ENCODE results near the gene SPI1.

The SPI1 gene

DNA sequence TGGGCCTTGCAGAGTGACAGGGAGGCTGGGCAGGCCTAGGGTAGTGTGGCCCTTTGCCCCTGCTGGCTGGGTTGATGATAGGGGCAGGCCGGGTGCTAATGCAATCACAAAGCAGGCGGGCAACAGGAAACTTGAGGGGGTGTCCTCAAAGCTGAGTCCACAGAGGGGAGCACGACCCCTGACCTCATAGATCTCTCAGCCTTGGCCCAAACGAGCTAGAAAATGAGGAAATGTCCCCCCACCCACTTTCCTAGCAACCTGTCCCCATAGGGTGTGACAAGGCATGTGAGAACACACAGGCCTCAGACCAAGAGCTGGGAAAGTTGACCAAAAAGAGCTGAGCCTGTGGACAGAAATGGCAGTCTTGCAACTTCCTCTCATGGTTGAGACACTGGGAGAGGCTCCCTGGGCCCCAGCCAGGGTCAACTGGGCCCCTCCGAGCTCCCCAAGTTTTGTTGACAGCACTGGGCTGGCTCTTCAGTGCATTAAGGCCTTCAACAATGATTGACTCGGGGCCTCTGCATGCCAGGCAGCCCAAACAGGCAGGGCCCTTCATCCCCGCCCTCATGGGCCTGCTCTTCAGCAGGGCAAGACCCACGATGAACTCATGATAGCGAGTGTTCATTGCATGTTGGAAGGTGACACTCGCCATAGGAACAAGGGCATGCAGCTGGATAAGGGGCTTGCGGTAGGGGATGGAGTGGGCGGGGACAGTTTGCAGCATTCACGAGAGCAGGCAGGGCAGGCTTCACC, 9.8 kb upstream of the SPI1 start:
- Mint-ChIP-seq H3K4me3 (no peak overlapping the region), H3K4me1 (peaks cover 31 to 50% of the 10 kb centered on the region in 2 donors), H3K36me3 (no peaks in the 10 kb centered on the region), H3K9me3 (no peaks in the 10 kb centered on the region), H3K27me3 (no peaks in the 10 kb centered on the region), H3K27ac (peak overlapping the region; percentile 51)
- no peak for DNase-seq
- ATAC-seq (replicated peaks): peak; percentile 26 to 32

GRCh38 chr11:47384498-47384897, 6.2 kb upstream of the SPI1 start:
- H3K4me3 Mint-ChIP-seq: no peak overlapping the region
- no peak overlapping the region for H3K27ac Mint-ChIP-seq

DNA sequence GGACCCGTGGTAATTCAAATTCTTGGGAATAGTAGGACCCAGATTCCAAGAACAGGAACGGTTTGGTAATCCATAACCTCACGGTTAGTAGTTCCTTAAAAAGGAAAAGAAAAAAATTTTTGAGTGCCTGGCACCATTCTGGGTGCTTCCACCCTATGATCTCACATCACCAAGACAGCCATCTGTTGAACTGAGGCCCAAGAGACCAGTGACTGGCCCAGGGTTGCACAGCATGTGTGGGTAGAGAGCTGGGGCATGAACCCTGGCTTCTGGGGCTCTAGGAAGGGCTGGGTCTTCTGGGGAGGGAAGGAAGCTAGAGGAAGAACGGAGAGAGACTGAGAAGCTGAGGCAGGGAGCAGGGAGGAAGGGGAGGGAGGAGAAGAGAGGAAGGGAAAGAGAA, 4.7 kb upstream of the SPI1 start:
- Mint-ChIP-seq H3K27ac (no peak overlapping the region), H3K4me3 (no peak overlapping the region), H3K27me3 (no peaks in the 10 kb centered on the region), H3K36me3 (peaks cover under 1 to 2% of the 10 kb centered on the region in 2 donors), H3K9me3 (no peaks in the 10 kb centered on the region), H3K4me1 (peaks cover 8 to 9% of the 10 kb centered on the region in 2 donors)
- ATAC-seq (replicated peaks): no peak
- DNase-seq: no peak

More at GRCh38 chr11:47384498-47384897, 6.2 kb upstream of the SPI1 start:
- Mint-ChIP-seq H3K27me3 (no peaks in the 10 kb centered on the region), H3K4me1 (peaks cover 12 to 23% of the 10 kb centered on the region in 2 donors), H3K36me3 (no peaks in the 10 kb centered on the region), H3K9me3 (no peaks in the 10 kb centered on the region)
- no peak for ATAC-seq (replicated peaks)
- no peak for DNase-seq

- no peak for ATAC-seq (replicated peaks)
- no peak for DNase-seq
- Mint-ChIP-seq H3K27ac (no peak overlapping the region), H3K4me1 (peaks cover 16 to 26% of the 10 kb centered on the region in 2 donors), H3K9me3 (no peaks in the 10 kb centered on the region), H3K27me3 (no peaks in the 10 kb centered on the region), H3K4me3 (no peak overlapping the region), H3K36me3 (peaks cover 16 to 24% of the 10 kb centered on the region in 2 donors)
Observed at GRCh38 chr11:47380078-47380477, 1.7 kb upstream of the SPI1 start.

DNA sequence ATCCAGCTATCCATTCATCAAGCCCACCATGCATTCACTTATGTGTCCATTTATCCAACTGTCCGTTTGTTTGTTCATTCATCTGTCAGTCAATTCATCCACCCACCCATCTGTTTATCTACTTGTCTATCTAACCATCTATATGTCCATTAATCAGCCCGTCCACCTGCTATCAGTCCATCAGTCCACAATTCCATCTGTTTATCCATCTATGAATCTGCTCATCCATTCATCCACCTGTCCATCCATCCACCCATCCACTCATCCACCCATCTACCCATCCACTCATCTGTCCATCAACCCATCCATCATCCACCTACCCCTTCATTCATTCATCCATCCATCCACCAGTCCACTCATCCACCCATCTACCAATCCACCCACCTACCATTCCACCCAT, 970 bp upstream of the SPI1 start:
- Mint-ChIP-seq H3K4me1 (peaks cover 24 to 34% of the 10 kb centered on the region in 2 donors), H3K27ac (no peak overlapping the region), H3K27me3 (no peaks in the 10 kb centered on the region), H3K4me3 (no peak overlapping the region), H3K9me3 (no peaks in the 10 kb centered on the region), H3K36me3 (peaks cover 23 to 31% of the 10 kb centered on the region in 2 donors)
- DNase-seq: no peak
- ATAC-seq (replicated peaks): no peak

DNA sequence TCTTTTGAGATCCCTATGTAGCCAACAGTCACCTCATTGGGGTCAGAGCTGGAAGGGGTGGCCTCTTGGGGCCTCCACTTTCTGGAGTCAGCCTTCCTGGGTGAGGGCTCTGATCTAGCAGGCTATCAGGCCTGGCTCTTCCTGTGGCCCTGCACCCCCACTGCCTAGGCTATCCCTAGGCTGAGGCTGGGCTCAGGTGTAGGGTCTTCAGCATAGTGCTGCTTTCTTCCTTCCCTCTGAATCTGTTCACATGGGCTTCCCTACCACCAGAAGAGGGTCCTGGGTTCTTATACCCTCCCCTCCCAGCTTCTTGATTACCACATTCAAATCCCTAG, 456 bp upstream of the SPI1 start:
- no peak for DNase-seq
- Mint-ChIP-seq H3K36me3 (peaks cover 23 to 31% of the 10 kb centered on the region in 2 donors), H3K27me3 (no peaks in the 10 kb centered on the region), H3K4me1 (peaks cover 27 to 39% of the 10 kb centered on the region in 2 donors), H3K9me3 (no peaks in the 10 kb centered on the region), H3K4me3 (no peak overlapping the region), H3K27ac (no peak overlapping the region)
- ATAC-seq (replicated peaks): peak; percentile 4 to 6

GRCh38 chr11:47377571-47378009, 757 bp downstream of the SPI1 start:
- Mint-ChIP-seq H3K36me3 (peaks cover 26 to 36% of the 10 kb centered on the region in 2 donors), H3K27ac (no peak overlapping the region), H3K27me3 (no peaks in the 10 kb centered on the region), H3K4me1 (peaks cover 30 to 48% of the 10 kb centered on the region in 2 donors), H3K4me3 (no peak overlapping the region), H3K9me3 (no peaks in the 10 kb centered on the region)
- DNase-seq (no peak), ATAC-seq (replicated peaks) (peak; percentile 27 to 38)

DNA sequence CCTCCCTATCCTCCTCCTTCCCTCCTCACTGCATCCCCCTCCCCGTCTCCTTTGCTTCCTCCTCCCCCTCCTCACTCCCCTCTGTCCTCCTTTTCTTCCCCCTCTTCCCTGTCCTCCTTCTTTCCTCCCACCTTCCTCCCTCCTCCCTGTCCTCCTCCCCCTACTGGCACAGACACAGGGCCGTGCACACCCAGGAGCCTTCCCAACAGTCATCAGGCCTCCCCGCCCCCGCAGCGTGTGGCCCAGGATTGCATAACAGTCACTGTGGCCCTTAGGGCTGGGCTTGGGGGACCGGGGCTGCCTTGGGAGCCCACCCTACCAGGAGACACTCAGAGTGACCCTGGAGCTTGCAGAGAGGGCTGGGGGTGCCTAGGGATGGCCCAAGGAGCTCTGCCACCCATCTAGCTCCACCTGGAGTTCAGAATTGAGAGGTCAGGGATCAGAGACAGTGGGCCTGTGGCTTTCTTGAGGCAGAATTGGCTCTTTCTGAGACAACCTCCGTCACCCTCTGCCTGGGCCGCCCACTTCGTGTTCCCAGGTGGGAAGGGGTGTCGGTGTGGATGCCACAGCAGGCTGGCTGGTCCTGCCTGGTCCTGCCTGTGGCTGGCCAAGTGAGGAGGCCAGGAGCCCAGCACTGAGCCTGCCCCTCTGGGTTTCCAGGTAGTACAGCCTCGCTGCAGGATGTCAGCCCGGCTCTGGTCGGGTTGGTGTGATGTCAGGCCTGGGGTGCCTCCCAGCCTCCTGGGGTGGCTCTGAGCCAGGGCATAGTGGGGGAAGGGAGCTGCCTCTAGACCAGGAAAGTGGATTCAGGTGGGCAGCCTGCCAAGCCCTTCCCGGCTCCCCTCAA, 1.6 kb downstream of the SPI1 start:
- H3K27me3 Mint-ChIP-seq: no peaks in the 10 kb centered on the region
- DNase-seq (no peak), ATAC-seq (replicated peaks) (peak; percentile 45 to 50)
- H3K27ac Mint-ChIP-seq: no peak overlapping the region
- peaks cover 35 to 44% of the 10 kb centered on the region in 2 donors for H3K36me3 Mint-ChIP-seq
- H3K9me3 Mint-ChIP-seq: no peaks in the 10 kb centered on the region
- peaks cover 34 to 51% of the 10 kb centered on the region in 2 donors for H3K4me1 Mint-ChIP-seq
- no peak overlapping the region for H3K4me3 Mint-ChIP-seq

- Mint-ChIP-seq H3K36me3 (peaks cover 37 to 47% of the 10 kb centered on the region in 2 donors), H3K27me3 (no peaks in the 10 kb centered on the region), H3K4me1 (peaks cover 35 to 57% of the 10 kb centered on the region in 2 donors), H3K9me3 (no peaks in the 10 kb centered on the region), H3K27ac (no peak overlapping the region), H3K4me3 (no peak overlapping the region)
- DNase-seq: no peak
- no peak for ATAC-seq (replicated peaks)
Observed at GRCh38 chr11:47376107-47376524, 2.2 kb downstream of the SPI1 start.

DNA sequence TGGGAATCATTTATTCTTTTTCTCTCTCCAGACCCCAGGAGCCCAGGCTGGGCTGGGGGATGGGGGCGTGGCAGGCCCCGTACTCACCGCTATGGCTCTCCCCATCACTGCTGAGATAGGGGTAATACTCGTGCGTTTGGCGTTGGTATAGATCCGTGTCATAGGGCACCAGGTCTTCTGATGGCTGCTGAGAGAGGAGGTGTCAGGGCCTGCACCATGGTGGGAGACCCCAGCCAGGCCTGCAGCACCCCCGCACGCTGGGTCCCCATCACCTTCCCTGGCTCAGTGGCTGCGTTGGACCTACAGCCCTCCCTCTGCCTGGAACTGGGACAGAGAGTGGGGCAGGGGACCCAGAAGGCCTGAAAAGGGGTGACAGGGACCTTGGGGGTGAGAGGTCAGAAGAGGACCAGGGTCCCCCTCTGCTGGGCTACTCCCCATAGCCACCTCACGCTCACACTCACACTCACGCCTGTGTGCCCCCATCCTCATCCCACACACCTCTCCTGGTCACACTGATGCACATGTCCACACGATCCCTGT, 2.7 kb downstream of the SPI1 start:
- Mint-ChIP-seq H3K27me3 (no peaks in the 10 kb centered on the region), H3K27ac (no peak overlapping the region), H3K36me3 (peaks cover 41 to 52% of the 10 kb centered on the region in 2 donors), H3K9me3 (no peaks in the 10 kb centered on the region), H3K4me1 (peaks cover 36 to 62% of the 10 kb centered on the region in 2 donors), H3K4me3 (peak overlapping the region in 1 of 2 donors; percentile 60)
- DNase-seq (no peak), ATAC-seq (replicated peaks) (no peak)

DNA sequence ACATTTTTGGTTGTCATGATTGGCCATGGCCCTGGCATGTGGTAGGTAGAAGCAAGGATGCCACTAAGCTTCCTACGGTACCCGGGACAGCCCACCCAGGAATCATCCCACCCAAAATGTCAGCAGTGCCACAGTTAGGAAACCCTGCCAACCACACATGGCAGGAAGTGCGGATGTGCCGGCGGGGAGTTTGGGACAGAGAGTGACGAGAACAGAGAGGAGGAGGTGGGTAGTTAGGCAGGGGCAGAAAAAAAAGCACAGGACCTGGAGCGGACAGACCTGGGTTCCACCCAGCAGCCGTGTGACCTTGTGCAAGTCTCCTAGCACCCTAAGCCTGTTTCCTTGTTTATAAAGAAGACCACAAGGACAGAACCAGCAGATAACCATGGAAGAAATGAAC, 3.3 kb downstream of the SPI1 start:
- Mint-ChIP-seq H3K4me3 (peak overlapping the region in 1 of 2 donors; percentile 60), H3K9me3 (no peaks in the 10 kb centered on the region), H3K4me1 (peaks cover 37 to 66% of the 10 kb centered on the region in 2 donors), H3K27ac (peak overlapping the region; percentile 92), H3K27me3 (no peaks in the 10 kb centered on the region), H3K36me3 (peaks cover 41 to 54% of the 10 kb centered on the region in 2 donors)
- DNase-seq (no peak), ATAC-seq (replicated peaks) (no peak)

DNA sequence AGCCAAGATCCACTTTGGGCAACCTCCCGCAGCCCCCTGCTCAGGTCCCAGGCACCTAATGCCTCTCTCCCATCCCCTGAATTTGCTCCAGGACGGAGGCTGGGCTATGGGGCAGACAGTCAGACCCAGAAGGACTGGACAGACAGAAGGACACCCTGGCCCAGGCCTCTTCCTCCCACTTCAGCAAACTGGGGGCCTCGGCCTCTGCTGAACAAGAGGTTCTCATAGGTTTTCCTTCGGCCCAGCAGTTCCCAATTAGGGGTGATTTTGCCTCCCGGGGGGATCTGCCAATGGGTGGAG, 3.7 kb downstream of the SPI1 start:
- DNase-seq (no peak), ATAC-seq (replicated peaks) (no peak)
- Mint-ChIP-seq H3K36me3 (peaks cover 43 to 57% of the 10 kb centered on the region in 2 donors), H3K4me1 (peaks cover 39 to 70% of the 10 kb centered on the region in 2 donors), H3K27ac (peak overlapping the region; percentile 92), H3K4me3 (peak overlapping the region in 1 of 2 donors; percentile 60), H3K27me3 (no peaks in the 10 kb centered on the region), H3K9me3 (no peaks in the 10 kb centered on the region)

DNA sequence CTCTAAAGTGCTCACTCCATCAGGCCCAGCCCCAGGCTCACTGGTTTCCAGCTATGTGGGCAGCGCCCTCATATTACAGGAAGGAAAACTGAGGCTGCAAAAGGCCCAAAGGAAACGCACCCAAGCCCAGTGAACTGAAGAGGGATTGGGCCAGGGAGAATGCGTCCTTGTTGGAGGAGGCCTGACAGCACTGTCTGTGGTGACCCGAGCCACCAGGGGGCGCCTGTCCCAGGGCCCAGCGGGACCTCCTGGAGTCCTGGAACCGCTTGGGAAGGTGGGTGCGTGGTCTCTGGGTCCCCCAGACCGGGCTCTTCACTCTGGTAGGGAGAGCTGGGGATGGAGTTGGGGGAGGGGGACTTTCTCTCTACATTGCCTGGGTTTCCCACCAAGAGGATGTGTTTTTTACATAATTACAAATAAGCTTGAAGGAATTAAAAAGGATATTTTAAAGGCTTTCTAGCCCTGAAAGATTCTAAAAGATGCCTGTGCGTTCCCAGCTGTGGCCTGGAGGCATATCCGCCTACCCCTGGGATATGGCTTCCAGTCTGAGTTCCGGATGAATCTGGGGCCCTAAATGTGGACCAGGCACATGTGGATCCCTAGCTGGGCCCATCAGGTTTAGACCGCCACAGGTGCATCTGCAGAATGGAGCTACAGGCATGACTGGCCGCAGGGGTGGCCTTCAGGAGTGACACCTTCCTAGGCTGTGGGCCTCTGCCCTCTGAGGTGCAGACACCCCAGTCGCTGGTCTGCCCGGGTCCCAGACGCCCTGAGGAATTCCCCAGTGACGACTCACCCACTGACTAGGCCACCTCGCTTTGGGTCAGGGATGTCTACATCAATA, 4.2 kb downstream of the SPI1 start:
- H3K36me3 Mint-ChIP-seq: peaks cover 44 to 63% of the 10 kb centered on the region in 2 donors
- ATAC-seq (replicated peaks): peak; percentile 27 to 32
- H3K4me3 Mint-ChIP-seq: peak overlapping the region in 1 of 2 donors; percentile 60
- DNase-seq: peak; percentile 43
- peaks cover 44 to 75% of the 10 kb centered on the region in 2 donors for H3K4me1 Mint-ChIP-seq
- H3K9me3 Mint-ChIP-seq: no peaks in the 10 kb centered on the region
- H3K27me3 Mint-ChIP-seq: no peaks in the 10 kb centered on the region
- H3K27ac Mint-ChIP-seq: peak overlapping the region; percentile 92

DNA sequence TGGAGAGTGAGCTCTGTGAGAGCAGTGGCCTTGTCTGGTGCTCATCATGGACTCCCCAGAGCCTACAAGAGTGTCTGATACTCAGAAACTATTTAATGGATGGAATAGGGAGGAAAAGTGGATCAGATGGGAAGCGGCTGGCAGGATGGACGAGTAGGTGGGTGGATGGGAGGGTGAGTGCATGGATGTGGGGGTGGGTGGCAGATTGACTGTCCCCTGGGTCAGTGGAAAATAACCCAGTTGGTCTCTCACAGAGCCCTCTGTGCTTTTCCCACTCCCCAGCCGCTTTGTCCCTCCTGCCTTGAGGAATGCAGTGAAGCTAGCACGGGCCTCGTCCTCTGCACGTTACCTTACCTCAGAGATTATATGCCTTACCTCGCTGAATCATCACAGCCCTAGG, 5.9 kb downstream of the SPI1 start:
- peaks cover 46 to 83% of the 10 kb centered on the region in 2 donors for H3K4me1 Mint-ChIP-seq
- no peak overlapping the region for H3K4me3 Mint-ChIP-seq
- peaks cover 40 to 62% of the 10 kb centered on the region in 2 donors for H3K36me3 Mint-ChIP-seq
- H3K27ac Mint-ChIP-seq: peak overlapping the region; percentile 88
- H3K9me3 Mint-ChIP-seq: no peaks in the 10 kb centered on the region
- H3K27me3 Mint-ChIP-seq: no peaks in the 10 kb centered on the region
- no peak for DNase-seq
- no peak for ATAC-seq (replicated peaks)

Data from stimulated activated naive B cell treated with anti-CD40 and anti-IgM and Interleukin-4, amounts not matched to agents 10 μg/mL and 1 μg/mL and 100 μg/mL, for 72 hours (primary cell).